NCI-H82 treated with DMSO at 0.1 percent for 48 hours (cell line): ENCODE measurements around the gene OCA2.

Experiments used
- DNase-seq: peaks from one replicate; lab custom pipeline; 2025; ENCODE audit not compliant: unreplicated experiment; lab: John Stamatoyannopoulos, UW

The OCA2 gene

GRCh38 chr15:28081594-28081993, 17.5 kb downstream of the OCA2 start:
- no peak for DNase-seq

- DNase-seq: no peak
These were observed 18.7 kb downstream of the OCA2 start for GRCh38 chr15:28080386-28080785.

- DNase-seq: no peak
These were observed 19.7 kb downstream of the OCA2 start for GRCh38 chr15:28079313-28079969.

GRCh38 chr15:28078191-28078719, 20.9 kb downstream of the OCA2 start:
- no peak for DNase-seq

- DNase-seq: no peak
These were observed 23.5 kb downstream of the OCA2 start for GRCh38 chr15:28075573-28075972.

GRCh38 chr15:28068930-28069329, 30.2 kb downstream of the OCA2 start:
- no peak for DNase-seq

- DNase-seq: no peak
These were observed 32.9 kb downstream of the OCA2 start for GRCh38 chr15:28066231-28066630.

GRCh38 chr15:28060005-28060404, 39.1 kb downstream of the OCA2 start:
- no peak for DNase-seq

DNA sequence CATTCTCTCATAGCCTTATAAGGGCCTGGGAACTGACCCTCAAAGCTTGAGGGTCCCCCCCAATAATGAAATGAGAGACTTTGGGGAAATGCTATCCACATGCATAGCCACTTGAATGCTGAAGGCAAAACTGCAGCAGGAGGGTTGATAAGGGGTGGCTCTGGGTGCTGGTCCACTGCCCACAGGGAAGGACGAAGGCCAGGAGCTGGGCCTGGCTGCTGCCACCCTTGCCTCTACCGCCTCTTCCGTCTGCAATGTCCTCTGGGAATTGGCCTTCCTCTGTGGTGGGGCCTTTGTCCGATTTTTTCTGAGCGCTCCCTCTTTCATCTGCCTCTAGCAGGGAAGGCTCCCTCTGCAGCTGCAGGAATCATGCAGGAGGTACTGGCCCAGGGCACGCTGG, 41.0 kb downstream of the OCA2 start:
- no peak for DNase-seq

- DNase-seq: peak; percentile 15
These were observed 47.0 kb downstream of the OCA2 start for GRCh38 chr15:28051955-28052633.

GRCh38 chr15:28049581-28049980, 49.5 kb downstream of the OCA2 start:
- no peak for DNase-seq

GRCh38 chr15:28047277-28047676, 51.8 kb downstream of the OCA2 start:
- DNase-seq: no peak

DNA sequence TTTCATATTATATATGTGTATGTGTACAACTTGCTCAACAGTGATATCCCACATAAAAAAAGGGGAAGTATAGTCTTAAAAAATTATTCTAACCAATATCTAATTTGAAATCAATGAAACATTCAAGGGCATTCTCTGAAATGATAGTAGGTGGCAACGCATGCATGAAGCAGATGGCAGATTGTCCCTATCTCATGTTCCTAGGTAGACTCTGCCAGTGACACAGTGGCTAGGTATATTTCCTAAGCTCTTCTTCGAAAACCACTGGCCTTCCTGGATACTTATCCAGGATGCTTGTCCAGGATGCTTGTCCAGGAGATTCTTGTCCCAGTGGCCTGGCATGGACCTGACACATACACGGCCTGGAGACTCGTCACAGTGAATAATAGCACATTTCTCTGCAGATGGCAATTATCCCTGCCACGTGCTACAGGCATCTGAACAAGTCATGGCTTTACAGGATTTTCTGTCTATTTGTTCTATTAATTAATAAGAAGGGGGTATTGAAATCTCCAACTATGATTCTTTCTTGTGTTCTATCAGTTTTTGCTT, 54.9 kb downstream of the OCA2 start:
- DNase-seq: no peak

DNA sequence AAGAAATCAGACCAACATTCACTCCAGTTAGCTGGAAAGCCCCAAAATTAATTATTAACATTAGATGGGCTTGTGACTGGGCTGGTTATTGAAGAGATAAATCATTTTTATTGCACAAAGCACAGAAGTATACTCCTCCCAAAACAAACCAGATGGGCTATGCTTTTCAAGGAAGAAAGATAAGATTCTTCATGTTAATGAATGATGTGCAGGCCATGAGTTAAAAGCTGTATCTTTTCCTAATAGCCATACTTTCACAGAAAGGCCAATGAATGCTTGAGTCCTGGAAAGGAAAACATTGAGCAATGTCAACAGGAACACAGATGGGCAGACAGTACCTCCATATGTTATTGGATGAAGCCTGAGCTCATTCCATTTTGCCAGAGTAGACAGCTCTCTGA, 55.4 kb downstream of the OCA2 start:
- DNase-seq: no peak

- DNase-seq: no peak
These were observed 61.0 kb downstream of the OCA2 start for GRCh38 chr15:28037969-28038590.

- no peak for DNase-seq
These were observed 65.7 kb downstream of the OCA2 start for GRCh38 chr15:28033443-28033842.

- DNase-seq: no peak
These were observed 68.3 kb downstream of the OCA2 start for GRCh38 chr15:28030801-28031200.

DNA sequence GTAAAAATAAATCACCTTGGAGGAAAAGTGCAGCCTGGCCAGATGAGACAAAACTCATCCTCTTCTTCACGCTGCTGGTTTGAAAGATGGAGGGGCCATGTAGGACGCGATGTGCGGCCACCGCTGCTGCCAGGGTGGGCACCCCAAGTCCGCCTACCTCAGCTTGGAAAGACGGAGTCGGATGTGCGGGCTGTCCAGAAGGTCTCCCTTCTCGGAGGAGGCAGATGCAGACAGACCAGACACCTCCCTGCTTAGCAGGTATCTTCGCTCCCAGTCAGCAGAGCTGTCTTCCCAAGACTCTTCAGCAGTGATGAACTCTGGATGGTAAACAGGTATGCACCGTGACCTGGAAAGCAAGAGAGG, 71.4 kb downstream of the OCA2 start:
- no peak for DNase-seq

DNA sequence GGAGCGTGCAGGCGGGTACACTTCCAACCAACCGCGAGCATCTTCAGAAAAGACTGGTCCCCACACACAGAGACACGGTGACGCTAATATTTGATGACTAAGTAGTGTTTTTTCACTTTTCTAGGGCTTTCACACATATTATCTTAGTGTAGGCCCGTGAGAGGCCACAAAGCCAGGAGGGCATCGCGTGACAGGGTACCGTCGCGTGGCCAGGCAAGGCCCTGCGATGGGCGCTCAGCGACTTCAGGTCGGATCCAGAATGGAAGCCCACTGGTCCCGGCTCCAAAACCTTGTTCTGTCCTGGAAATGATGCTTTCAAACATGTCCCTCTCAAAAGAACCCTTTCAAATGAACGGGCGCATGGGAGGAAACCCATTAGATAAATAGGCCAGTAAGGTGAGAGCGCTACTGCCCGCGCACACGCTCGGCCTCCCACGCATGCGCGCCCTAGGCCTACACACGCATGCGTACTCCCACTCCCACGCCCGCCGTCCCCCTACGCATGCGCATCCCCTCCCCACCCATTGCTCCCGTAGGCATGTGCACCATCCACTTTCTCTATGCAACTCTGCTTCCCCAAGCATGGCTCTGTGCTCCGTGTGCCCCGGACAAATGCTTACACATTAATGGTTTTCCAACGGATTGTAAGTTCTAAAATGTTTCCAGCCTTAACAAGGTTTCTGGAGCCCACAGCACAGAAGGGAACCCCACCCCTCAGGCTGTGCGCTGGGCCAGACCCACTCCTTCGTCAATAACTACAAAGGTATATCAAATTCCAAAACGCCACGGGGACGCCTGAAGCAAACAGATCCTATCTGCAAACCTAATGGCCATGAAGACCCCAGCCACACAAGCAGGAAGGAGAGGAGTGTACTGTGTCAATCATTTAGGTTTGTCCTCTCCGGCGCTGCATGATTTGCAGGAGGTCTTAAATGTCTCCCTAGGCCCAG, 72.1 kb downstream of the OCA2 start:
- no peak for DNase-seq

GRCh38 chr15:28026221-28026620, 72.9 kb downstream of the OCA2 start:
- DNase-seq: no peak

GRCh38 chr15:28025413-28025812, 73.7 kb downstream of the OCA2 start:
- DNase-seq: no peak
